HL-60/S4 (cell line): ENCODE measurements around the gene RBM33.
"Not testable (repeated sequence)": the region's sequence is repeated elsewhere in the genome, so short reads cannot be mapped to it uniquely, and the experiment has no call there.

Experiments used
- in situ Hi-C: fragments of 300-500 bp; cut with MboI; formaldehyde crosslinking; loops from 2 replicates; pipeline ENCODE4 v1.14.3; 2022; ENCODE audit warnings: low sequenced_read_pairs

RBM33 gene

GRCh38 chr7:155688237-155688636 is 43.8 kb downstream of the RBM33 start:
- in situ Hi-C loops: not testable (repeated sequence)

- in situ Hi-C loops: not testable (repeated sequence)
Observed at GRCh38 chr7:155690655-155691054, 46.2 kb downstream of the RBM33 start.

DNA sequence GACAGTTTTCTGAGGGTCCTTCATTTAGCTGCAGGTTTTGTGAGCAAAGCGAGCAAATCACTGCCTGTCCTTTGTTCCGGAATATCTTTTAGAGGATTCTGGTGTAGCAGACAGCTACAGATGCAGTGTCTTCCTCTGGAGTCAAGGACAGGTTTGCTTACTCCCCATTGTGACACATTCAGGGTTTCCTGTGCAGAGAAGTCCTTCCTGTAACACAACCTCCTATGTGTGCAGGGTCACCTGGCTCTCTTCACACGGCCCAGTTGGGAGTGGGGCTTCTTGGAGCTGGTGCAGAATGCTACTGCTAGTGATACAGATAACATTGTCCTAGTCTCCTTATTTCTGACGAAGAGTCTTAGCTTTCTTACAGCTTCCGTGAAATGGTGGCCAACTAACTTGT is 47.9 kb downstream of the RBM33 start:
- in situ Hi-C loops: no loop called here

- in situ Hi-C loops: no loop called here
Observed at GRCh38 chr7:155693826-155694225, 49.4 kb downstream of the RBM33 start.

GRCh38 chr7:155694851-155695250 is 50.4 kb downstream of the RBM33 start:
- in situ Hi-C loops: no loop called here

DNA sequence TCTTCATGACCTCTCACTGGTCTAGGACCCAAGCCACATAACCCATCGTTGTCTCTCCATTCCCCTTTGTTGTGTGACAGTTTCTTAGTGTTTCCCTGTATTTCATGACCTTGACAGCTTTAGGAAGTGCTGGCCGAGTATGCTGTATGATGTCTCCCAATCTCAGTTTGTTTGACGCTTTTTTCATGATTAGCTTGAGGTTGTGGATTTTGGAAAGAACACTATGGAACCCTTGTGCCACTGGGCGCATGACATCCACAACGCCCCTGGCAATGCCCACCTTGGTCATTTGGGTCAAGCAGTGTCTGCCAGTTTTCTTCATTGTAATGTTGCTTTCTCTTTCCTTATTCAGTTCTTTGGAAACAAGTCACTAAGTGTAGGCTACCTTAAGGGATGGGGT is 52.3 kb downstream of the RBM33 start:
- in situ Hi-C loops: no loop called here

- in situ Hi-C loops: no loop called here
Observed at GRCh38 chr7:155698633-155699032, 54.2 kb downstream of the RBM33 start.

- in situ Hi-C loops: no loop called here
Observed at GRCh38 chr7:155699180-155699579, 54.7 kb downstream of the RBM33 start.

GRCh38 chr7:155700847-155701246 is 56.4 kb downstream of the RBM33 start:
- in situ Hi-C loops: no loop called here

DNA sequence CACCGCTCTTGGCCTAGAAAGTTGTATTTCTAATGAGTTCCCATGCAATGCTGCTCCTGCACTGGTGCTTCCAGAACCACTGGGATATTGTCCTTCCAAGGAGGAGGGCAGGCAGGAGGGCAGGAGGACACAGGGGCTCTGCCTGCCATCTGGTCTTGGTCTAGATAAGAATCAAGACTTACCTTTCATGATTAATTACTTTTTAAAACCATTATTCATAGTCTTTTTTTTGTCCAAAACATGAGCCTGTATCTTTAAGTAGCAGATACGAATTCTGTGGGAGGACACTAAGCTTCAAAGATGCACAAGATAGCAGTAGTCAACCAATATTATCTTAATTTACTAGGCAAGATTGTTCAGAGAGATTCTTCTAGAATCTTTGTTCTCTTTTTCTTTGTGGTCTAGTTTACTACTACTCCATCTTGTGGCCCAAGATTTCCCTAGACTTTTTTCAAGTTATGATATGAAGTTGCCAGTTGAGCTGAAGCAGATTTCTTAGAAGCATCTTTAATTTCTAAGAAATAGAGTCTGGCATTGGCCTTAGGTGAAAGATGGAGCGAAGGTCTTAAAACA is 57.6 kb downstream of the RBM33 start:
- in situ Hi-C loops: no loop called here

- in situ Hi-C loops: no loop called here
Observed at GRCh38 chr7:155702616-155703015, 58.2 kb downstream of the RBM33 start.

DNA sequence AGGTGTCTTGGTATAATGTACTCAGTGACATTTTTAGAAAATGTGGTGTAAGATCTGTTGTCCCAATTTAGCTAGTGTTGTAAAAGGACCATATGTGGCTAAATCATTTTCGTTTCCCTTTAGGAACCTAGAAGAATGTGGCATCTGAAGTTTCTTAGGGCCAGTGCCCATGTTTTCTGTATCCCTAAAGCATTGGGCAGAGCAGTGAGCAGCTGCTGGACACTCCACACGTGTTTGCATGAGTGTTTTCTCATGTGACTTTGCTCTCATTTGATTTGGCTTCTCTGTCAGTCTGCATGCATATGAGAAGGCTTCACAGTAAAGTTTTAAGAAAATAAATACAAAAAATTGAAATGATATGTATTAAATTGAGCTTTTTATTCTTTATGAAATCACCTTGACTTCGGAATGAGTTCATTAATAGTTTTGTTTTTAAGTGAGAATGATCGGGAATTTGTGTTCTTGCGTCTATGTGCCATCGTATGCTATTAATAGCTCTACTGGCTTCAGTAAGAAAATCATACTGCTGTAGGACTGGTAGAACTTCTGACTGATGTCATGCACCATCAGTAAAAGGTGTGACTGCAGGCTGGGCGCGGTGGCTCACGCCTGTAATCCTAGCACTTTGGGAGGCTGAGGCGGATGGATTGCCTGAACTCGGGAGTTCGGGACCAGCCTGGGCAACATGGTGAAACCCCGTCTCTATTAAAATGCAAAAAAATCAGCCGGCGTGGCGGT is 61.3 kb downstream of the RBM33 start:
- in situ Hi-C loops: no loop called here

- in situ Hi-C loops: no loop called here
Observed at GRCh38 chr7:155706376-155706775, 61.9 kb downstream of the RBM33 start.

GRCh38 chr7:155709453-155709852 is 65.0 kb downstream of the RBM33 start:
- in situ Hi-C loops: no loop called here

- in situ Hi-C loops: no loop called here
Observed at GRCh38 chr7:155710031-155710430, 65.6 kb downstream of the RBM33 start.

- in situ Hi-C loops: no loop called here
Observed at GRCh38 chr7:155710530-155710929, 66.1 kb downstream of the RBM33 start.

GRCh38 chr7:155711081-155711480 is 66.6 kb downstream of the RBM33 start:
- in situ Hi-C loops: no loop called here

DNA sequence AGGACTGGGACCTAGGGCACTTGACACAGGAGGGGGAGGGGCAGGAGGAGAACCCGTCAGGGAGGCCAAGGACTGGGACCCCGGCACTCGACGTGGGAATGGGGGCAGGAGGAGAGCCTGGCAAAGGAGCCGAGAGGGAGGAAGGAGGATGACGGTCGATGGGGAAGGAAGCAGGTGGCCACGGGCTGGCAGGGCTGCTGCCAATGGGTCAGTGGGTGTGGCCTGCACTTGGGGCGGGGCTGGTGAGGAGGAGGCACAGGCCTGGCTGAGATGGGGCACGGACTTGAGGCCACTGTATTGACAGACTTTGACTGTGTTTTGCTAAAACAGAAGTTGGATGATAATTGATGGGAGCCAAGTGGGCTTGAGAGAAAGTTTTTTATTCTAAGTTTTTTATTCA is 68.9 kb downstream of the RBM33 start:
- in situ Hi-C loops: no loop called here

GRCh38 chr7:155714702-155715101 is 70.2 kb downstream of the RBM33 start:
- in situ Hi-C loops: no loop called here

- in situ Hi-C loops: no loop called here
Observed at GRCh38 chr7:155715111-155715805, 70.8 kb downstream of the RBM33 start.

GRCh38 chr7:155717010-155717744 is 72.7 kb downstream of the RBM33 start:
- in situ Hi-C loops: no loop called here

DNA sequence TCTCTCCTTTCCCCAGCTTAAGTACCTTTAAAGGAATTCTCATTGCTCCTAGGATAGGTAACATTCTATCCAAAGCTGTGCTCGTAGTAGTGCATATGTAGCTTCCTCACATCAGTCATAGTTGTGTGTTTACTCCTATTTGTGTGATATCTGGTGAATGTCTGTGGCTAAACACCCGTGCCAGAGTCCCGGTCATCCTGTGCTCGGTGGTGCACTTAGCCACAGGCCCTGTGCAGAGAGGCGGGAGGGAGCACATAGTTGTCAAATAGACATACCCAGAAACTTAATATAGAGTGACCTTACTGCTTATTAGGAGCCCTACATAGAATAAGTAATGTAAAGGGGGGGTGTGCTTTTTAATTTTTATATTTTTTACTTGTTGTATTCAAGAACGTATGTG is 76.6 kb downstream of the RBM33 start:
- in situ Hi-C loops: no loop called here
